SU-DHL-6 (cell line): ENCODE data around the gene BNC2.

ENCODE experiments used
- H2AFZ ChIP-seq: fragments of 200-600 bp; sonication (generic); 2 replicates; pipeline ENCODE4 v1.6.1; 2014; ENCODE audit warnings: low read depth, mild to moderate bottlenecking, moderate library complexity, mixed read lengths, antibody characterized with exemption, low read length; ENCODE audit not compliant: severe bottlenecking
- H3F3A ChIP-seq: fragments of 200-600 bp; shearing (Covaris generic); 2 replicates; pipeline ENCODE4 v1.6.0; 2016; ENCODE audit warnings: antibody characterized with exemption, mild to moderate bottlenecking; ENCODE audit not compliant: insufficient read depth
- H3K27ac ChIP-seq: fragments of 200-600 bp; sonication (generic); 2 replicates; pipeline ENCODE4 v1.5.1; 2016; ENCODE audit warnings: low read depth, mild to moderate bottlenecking, low read length, moderate library complexity, mixed read lengths
- H3K27me3 ChIP-seq: fragments of 200-600 bp; sonication (generic), shearing (Covaris generic); 2 replicates; pipeline ENCODE4 v1.6.0; 2014; ENCODE audit warnings: mild to moderate bottlenecking, low read length
- H3K36me3 ChIP-seq: fragments of 200-600 bp; sonication (generic); 2 replicates; pipeline ENCODE4 v1.6.1; 2014; ENCODE audit warnings: mild to moderate bottlenecking, low read length, mixed read lengths
- H3K4me2 ChIP-seq: fragments of 300-600, 200-600 bp; shearing (Covaris generic), sonication (generic); 2 replicates; pipeline ENCODE4 v1.6.0; 2014; ENCODE audit warnings: low read length, low read depth, mild to moderate bottlenecking; ENCODE audit not compliant: poor library complexity, severe bottlenecking
- H3K4me3 ChIP-seq: fragments of 200-600 bp; sonication (generic); 2 replicates; pipeline ENCODE4 v1.5.1; 2014; ENCODE audit warnings: antibody characterized with exemption, low read length, mild to moderate bottlenecking, mixed read lengths; ENCODE audit not compliant: insufficient read depth, poor library complexity, severe bottlenecking
- H3K79me2 ChIP-seq: fragments of 200-600 bp; sonication (generic); 2 replicates; pipeline ENCODE4 v1.6.1; 2014; ENCODE audit warnings: mild to moderate bottlenecking, low read length, moderate library complexity; ENCODE audit not compliant: insufficient read depth
- H3K9ac ChIP-seq: fragments of 200-600 bp; sonication (generic); 2 replicates; pipeline ENCODE4 v1.7.0; 2014; ENCODE audit warnings: mild to moderate bottlenecking, low read length
- H3K9me2 ChIP-seq: fragments of 200-600 bp; sonication (generic); replicated peaks from 2 replicates; pipeline ENCODE4 v1.6.1; 2014; ENCODE audit warnings: low read length; ENCODE audit not compliant: insufficient read depth
- H3K9me3 ChIP-seq: fragments of 200-600 bp; sonication (generic); 2 replicates; pipeline ENCODE4 v1.6.1; 2014; ENCODE audit warnings: low read length, mixed read lengths; ENCODE audit not compliant: insufficient read depth
- H4K20me1 ChIP-seq: fragments of 200-600 bp; sonication (generic); 2 replicates; pipeline ENCODE4 v1.6.1; 2014; ENCODE audit warnings: low read depth, mild to moderate bottlenecking, antibody characterized with exemption, low read length, moderate library complexity, mixed read lengths
- EZH2phosphoT487 ChIP-seq: fragments of 200-600 bp; sonication (generic), shearing (Covaris generic); conservative IDR thresholded peaks from 2 replicates; pipeline ENCODE4 v1.6.1; 2018; ENCODE audit warnings: mild to moderate bottlenecking, antibody characterized with exemption, low read length, moderate library complexity, mixed read lengths
- TF ChIP-seq, protein P1 (sequence below): fragments of 200-600 bp; sonication (generic); IDR thresholded peaks from one replicate; pipeline ENCODE4 v1.5.1; 2017; ENCODE audit warnings: antibody characterized with exemption, mild to moderate bottlenecking, low read length, moderate library complexity; ENCODE audit not compliant: insufficient read depth, poor library complexity, severe bottlenecking

Gene BNC2

GRCh38 chr9:16499892-16500291 lies 370.6 kb downstream of the BNC2 start:
- H2AFZ ChIP-seq: no peak overlapping the region
- TF ChIP-seq, protein P1, sequence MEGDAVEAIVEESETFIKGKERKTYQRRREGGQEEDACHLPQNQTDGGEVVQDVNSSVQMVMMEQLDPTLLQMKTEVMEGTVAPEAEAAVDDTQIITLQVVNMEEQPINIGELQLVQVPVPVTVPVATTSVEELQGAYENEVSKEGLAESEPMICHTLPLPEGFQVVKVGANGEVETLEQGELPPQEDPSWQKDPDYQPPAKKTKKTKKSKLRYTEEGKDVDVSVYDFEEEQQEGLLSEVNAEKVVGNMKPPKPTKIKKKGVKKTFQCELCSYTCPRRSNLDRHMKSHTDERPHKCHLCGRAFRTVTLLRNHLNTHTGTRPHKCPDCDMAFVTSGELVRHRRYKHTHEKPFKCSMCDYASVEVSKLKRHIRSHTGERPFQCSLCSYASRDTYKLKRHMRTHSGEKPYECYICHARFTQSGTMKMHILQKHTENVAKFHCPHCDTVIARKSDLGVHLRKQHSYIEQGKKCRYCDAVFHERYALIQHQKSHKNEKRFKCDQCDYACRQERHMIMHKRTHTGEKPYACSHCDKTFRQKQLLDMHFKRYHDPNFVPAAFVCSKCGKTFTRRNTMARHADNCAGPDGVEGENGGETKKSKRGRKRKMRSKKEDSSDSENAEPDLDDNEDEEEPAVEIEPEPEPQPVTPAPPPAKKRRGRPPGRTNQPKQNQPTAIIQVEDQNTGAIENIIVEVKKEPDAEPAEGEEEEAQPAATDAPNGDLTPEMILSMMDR: no peak
- no peak for TF ChIP-seq EZH2phosphoT487
- H3K9me2 ChIP-seq: no peaks in the 10 kb centered on the region
- no peaks in the 10 kb centered on the region for H3F3A ChIP-seq
- no peaks in the 10 kb centered on the region for H3K9me3 ChIP-seq
- H3K79me2 ChIP-seq: no peaks in the 10 kb centered on the region
- H3K27ac ChIP-seq: no peak overlapping the region
- H3K4me3 ChIP-seq: no peak overlapping the region
- 0 out of 2 replicates have a peak, but pooled peaks cover 3% of the 10 kb centered on the region for H3K27me3 ChIP-seq
- H3K9ac ChIP-seq: no peak overlapping the region
- no peaks in the 10 kb centered on the region for H3K36me3 ChIP-seq
- H4K20me1 ChIP-seq: no peaks in the 10 kb centered on the region
- no peak overlapping the region for H3K4me2 ChIP-seq

GRCh38 chr9:16496908-16497307 lies 373.6 kb downstream of the BNC2 start:
- H2AFZ ChIP-seq: no peak overlapping the region
- no peaks in the 10 kb centered on the region for H3K79me2 ChIP-seq
- H3K9me2 ChIP-seq: no peaks in the 10 kb centered on the region
- H3K9me3 ChIP-seq: no peaks in the 10 kb centered on the region
- H3K27ac ChIP-seq: no peak overlapping the region
- H3K27me3 ChIP-seq: no peaks in the 10 kb centered on the region
- no peak overlapping the region for H3K4me3 ChIP-seq
- no peaks in the 10 kb centered on the region for H3K36me3 ChIP-seq
- no peaks in the 10 kb centered on the region for H4K20me1 ChIP-seq
- no peak overlapping the region for H3K9ac ChIP-seq
- H3F3A ChIP-seq: no peaks in the 10 kb centered on the region
- H3K4me2 ChIP-seq: no peak overlapping the region
- TF ChIP-seq, protein P1: no peak
- TF ChIP-seq EZH2phosphoT487: no peak

GRCh38 chr9:16487915-16488314 lies 382.6 kb downstream of the BNC2 start:
- Histone ChIP-seq H3K4me3 (no peak overlapping the region), H3K9ac (no peak overlapping the region), H3K27me3 (no peaks in the 10 kb centered on the region; the same call in 1 of the 2 replicates), H3K79me2 (no peaks in the 10 kb centered on the region), H2AFZ (no peak overlapping the region), H3K9me3 (no peaks in the 10 kb centered on the region), H3K4me2 (no peak overlapping the region), H3F3A (no peaks in the 10 kb centered on the region), H3K36me3 (no peaks in the 10 kb centered on the region), H3K9me2 (no peaks in the 10 kb centered on the region), H4K20me1 (no peaks in the 10 kb centered on the region), H3K27ac (no peak overlapping the region)
- TF ChIP-seq, protein P1: no peak
- TF ChIP-seq EZH2phosphoT487: no peak
